ENCODE measurements around the gene TMEM69.
"Not testable (repeated sequence)": the region's sequence is repeated elsewhere in the genome, so short reads cannot be mapped to it uniquely, and the experiment has no call there.

TMEM69 gene

DNA sequence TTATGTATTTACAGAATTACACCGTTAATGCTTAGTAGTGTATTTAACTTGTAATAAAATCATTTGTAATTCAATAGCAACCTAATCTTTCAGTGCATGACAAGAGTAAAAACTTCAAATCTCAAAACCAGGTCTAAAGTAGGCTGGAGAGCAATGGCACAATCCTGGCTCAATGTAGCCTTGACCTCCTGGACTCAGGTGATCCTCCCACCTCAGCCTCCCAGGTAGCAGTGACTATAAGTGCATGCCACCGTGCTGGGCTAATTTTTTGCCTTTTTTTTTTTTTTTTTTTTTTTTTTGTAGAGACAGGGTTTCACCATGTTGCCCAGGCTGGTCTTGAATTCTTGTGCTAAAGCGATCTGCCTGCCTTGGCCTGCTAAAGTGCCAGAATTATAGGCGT is 51.2 kb downstream of the TMEM69 start:
- no peak for DNase-seq (ENCODE audit: low read depth in 2 of 2)

DNA sequence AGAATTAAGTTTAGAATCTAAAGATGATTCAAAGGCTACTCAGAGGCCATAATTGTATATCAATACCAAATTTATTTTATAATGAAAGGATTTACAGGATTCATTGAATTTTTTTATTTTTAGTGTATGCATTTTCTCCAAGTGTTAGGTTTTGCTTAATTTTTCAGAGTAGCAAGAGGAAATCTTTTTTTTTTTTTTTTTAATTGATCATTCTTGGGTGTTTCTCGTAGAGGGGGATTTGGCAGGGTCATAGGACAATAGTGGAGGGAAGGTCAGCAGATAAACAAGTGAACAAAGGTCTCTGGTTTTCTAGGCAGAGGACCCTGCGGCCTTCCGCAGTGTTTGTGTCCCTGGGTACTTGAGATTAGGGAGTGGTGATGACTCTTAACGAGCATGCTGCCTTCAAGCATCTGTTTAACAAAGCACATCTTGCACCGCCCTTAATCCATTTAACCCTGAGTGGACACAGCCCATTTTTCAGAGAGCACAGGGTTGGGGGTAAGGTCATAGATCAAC is 51.7 kb downstream of the TMEM69 start:
- DNase-seq (ENCODE audit: low read depth in 2 of 2), result not testable (repeated sequence)
